ENCODE measurements around the gene COPZ1. TPM values are rescaled to one million over a fixed set of nuclear protein-coding genes. Genes with fewer than 3 reads are reported as not detected.

Gene COPZ1
- total and polyA plus RNA-seq, 9 of the 15 experiments (the other 6 are each of a cell fraction or from before 2014, with no cell fraction given), result 137 to 487 (median 233) TPM

DNA sequence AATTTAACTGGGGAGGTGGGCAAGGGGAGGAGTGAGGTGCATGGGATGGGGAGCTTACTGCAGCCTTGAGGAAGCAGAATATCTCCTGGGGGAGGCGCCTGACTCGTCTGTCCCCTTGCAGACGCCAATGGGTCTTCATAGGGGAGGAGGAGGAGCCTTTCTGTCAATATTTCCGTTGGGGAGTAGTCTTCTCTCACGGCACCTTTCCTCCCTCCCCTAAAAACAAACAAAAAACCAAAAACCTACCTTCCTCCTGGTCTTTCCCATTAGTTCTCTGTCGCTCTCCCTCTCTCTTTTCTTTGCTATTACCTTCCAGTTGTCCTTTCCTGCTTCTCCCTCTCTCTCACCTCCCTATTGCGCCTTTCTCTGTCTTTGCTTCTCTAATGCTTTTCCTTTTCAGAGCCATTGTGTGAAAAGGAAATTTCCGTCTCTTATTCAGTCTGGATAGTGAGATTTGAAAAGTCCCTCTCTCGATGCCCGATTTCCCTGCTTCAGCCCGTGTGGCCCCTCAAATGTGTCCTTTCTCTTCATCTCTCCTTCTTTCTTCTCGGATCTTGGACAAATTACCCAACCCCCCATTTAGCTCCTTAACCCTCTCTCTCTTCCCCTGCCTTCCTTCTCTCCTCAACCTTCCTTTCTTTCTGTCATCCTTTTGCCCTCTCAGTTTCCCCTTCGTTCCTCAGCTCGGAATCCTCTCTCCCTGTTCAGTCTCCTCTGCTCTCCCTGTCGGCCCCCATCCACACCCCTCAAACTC lies 33.4 kb downstream of the COPZ1 start (continued):
- TF ChIP-seq, protein P1, sequence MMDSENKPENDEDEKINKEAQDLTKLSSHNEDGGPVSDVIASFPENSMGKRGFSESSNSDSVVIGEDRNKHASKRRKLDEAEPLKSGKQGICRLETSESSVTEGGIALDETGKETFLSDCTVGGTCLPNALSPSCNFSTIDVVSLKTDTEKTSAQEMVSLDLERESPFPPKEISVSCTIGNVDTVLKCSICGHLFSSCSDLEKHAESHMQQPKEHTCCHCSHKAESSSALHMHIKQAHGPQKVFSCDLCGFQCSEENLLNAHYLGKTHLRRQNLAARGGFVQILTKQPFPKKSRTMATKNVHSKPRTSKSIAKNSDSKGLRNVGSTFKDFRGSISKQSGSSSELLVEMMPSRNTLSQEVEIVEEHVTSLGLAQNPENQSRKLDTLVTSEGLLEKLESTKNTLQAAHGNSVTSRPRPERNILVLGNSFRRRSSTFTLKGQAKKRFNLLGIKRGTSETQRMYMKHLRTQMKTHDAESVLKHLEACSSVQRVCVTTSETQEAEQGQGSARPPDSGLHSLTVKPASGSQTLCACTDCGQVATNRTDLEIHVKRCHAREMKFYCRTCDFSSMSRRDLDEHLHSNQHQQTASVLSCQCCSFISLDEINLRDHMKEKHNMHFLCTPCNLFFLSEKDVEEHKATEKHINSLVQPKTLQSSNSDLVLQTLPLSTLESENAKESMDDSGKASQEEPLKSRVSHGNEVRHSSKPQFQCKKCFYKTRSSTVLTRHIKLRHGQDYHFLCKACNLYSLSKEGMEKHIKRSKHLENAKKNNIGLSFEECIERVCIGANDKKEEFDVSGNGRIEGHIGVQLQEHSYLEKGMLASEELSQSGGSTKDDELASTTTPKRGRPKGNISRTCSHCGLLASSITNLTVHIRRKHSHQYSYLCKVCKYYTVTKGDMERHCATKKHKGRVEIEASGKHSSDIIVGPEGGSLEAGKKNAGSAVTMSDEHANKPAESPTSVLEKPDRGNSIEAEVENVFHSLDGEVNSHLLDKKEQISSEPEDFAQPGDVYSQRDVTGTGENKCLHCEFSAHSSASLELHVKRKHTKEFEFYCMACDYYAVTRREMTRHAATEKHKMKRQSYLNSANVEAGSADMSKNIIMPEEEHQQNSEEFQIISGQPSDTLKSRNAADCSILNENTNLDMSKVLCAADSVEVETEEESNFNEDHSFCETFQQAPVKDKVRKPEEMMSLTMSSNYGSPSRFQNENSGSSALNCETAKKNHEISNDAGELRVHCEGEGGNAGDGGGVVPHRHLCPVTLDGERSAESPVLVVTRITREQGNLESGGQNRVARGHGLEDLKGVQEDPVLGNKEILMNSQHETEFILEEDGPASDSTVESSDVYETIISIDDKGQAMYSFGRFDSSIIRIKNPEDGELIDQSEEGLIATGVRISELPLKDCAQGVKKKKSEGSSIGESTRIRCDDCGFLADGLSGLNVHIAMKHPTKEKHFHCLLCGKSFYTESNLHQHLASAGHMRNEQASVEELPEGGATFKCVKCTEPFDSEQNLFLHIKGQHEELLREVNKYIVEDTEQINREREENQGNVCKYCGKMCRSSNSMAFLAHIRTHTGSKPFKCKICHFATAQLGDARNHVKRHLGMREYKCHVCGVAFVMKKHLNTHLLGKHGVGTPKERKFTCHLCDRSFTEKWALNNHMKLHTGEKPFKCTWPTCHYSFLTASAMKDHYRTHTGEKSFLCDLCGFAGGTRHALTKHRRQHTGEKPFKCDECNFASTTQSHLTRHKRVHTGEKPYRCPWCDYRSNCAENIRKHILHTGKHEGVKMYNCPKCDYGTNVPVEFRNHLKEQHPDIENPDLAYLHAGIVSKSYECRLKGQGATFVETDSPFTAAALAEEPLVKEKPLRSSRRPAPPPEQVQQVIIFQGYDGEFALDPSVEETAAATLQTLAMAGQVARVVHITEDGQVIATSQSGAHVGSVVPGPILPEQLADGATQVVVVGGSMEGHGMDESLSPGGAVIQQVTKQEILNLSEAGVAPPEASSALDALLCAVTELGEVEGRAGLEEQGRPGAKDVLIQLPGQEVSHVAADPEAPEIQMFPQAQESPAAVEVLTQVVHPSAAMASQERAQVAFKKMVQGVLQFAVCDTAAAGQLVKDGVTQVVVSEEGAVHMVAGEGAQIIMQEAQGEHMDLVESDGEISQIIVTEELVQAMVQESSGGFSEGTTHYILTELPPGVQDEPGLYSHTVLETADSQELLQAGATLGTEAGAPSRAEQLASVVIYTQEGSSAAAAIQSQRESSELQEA (IDR thresholded peaks at IDR 0.05; ENCODE audit: low read depth), result peak; percentile 62; the same call in 1 of the 2 replicates
- TF ChIP-seq KDM5B (IDR thresholded peaks at IDR 0.05; ENCODE audit: insufficient replicate concordance, low read depth, low read length) (peak; percentile 36), DNMT1 (IDR thresholded peaks at IDR 0.05) (0 out of 2 replicates have a peak, but pooled peaks have one; percentile 87), BCOR (IDR thresholded peaks at IDR 0.05) (peak; percentile 62; the same call in 1 of the 2 replicates), NFRKB (IDR thresholded peaks at IDR 0.05; ENCODE audit: low read depth) (peak; percentile 98), NFIC (IDR thresholded peaks at IDR 0.05) (peak; percentile 29; the same call in 1 of the 2 replicates), SNIP1 (IDR thresholded peaks at IDR 0.05; ENCODE audit: low read depth) (peak; percentile 18; the same call in 1 of the 2 replicates), POLR2B (IDR thresholded peaks at IDR 0.05; ENCODE audit: low read depth, partially characterized antibody) (peak; percentile 78)
- TF ChIP-seq, protein P2, sequence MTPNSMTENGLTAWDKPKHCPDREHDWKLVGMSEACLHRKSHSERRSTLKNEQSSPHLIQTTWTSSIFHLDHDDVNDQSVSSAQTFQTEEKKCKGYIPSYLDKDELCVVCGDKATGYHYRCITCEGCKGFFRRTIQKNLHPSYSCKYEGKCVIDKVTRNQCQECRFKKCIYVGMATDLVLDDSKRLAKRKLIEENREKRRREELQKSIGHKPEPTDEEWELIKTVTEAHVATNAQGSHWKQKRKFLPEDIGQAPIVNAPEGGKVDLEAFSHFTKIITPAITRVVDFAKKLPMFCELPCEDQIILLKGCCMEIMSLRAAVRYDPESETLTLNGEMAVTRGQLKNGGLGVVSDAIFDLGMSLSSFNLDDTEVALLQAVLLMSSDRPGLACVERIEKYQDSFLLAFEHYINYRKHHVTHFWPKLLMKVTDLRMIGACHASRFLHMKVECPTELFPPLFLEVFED (CRISPR knock-in tag; conservative IDR thresholded peaks at IDR 0.05), result peak; percentile 61; the same call in 1 of the 2 replicates
- TF ChIP-seq, protein P3, sequence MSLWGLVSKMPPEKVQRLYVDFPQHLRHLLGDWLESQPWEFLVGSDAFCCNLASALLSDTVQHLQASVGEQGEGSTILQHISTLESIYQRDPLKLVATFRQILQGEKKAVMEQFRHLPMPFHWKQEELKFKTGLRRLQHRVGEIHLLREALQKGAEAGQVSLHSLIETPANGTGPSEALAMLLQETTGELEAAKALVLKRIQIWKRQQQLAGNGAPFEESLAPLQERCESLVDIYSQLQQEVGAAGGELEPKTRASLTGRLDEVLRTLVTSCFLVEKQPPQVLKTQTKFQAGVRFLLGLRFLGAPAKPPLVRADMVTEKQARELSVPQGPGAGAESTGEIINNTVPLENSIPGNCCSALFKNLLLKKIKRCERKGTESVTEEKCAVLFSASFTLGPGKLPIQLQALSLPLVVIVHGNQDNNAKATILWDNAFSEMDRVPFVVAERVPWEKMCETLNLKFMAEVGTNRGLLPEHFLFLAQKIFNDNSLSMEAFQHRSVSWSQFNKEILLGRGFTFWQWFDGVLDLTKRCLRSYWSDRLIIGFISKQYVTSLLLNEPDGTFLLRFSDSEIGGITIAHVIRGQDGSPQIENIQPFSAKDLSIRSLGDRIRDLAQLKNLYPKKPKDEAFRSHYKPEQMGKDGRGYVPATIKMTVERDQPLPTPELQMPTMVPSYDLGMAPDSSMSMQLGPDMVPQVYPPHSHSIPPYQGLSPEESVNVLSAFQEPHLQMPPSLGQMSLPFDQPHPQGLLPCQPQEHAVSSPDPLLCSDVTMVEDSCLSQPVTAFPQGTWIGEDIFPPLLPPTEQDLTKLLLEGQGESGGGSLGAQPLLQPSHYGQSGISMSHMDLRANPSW (CRISPR knock-in tag; IDR thresholded peaks at IDR 0.05), result no peak
- TF ChIP-seq, protein P4, sequence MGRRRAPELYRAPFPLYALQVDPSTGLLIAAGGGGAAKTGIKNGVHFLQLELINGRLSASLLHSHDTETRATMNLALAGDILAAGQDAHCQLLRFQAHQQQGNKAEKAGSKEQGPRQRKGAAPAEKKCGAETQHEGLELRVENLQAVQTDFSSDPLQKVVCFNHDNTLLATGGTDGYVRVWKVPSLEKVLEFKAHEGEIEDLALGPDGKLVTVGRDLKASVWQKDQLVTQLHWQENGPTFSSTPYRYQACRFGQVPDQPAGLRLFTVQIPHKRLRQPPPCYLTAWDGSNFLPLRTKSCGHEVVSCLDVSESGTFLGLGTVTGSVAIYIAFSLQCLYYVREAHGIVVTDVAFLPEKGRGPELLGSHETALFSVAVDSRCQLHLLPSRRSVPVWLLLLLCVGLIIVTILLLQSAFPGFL (CRISPR knock-in tag; IDR thresholded peaks at IDR 0.05), result no peak
- TF ChIP-seq, protein P5, sequence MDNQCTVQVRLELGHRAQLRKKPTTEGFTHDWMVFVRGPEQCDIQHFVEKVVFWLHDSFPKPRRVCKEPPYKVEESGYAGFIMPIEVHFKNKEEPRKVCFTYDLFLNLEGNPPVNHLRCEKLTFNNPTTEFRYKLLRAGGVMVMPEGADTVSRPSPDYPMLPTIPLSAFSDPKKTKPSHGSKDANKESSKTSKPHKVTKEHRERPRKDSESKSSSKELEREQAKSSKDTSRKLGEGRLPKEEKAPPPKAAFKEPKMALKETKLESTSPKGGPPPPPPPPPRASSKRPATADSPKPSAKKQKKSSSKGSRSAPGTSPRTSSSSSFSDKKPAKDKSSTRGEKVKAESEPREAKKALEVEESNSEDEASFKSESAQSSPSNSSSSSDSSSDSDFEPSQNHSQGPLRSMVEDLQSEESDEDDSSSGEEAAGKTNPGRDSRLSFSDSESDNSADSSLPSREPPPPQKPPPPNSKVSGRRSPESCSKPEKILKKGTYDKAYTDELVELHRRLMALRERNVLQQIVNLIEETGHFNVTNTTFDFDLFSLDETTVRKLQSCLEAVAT (IDR thresholded peaks at IDR 0.05), result peak; percentile 88 to 90
